Hypothalamus (tissue), 51 donors: ENCODE data around the gene MOXD1.
A peak's percentile ranks its signal among the peaks of the same experiment; 100 is the strongest.

Experiments used
- DNase-seq, 51 donors: peaks; one replicate each; lab custom pipeline; 2025; lab: John Stamatoyannopoulos, UW

Gene MOXD1

GRCh38 chr6:132400555-132400882 lies 756 bp downstream of the MOXD1 start:
- no peak for DNase-seq

GRCh38 chr6:132399376-132400074 lies 1.8 kb downstream of the MOXD1 start:
- DNase-seq, result no peak

DNA sequence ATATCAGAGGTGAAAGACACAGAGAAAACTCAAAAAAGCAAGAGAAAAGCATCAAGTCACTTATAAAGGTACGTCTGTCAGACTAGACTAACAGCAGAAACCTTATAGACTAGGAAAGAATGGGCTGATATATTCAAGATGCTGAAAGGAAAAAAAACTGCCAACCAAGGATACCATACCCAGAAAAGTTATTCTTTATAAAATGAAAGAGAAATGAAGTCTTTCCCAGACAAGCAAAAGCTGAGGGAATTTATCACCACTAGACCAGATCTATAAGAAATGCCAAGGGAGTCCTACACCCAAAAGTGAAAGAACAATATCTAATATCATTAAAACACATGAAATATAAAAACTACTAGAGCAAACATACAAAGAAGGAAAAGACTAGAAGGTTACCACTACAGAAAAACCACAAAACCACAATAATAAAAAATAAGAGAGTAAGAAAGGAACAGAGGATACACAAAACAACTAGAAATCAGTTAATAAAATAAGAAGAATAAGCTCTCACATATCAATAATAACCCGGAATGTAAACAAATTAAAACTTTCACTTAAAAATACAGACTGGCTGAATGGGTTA lies 6.2 kb downstream of the MOXD1 start:
- DNase-seq, result no peak

DNA sequence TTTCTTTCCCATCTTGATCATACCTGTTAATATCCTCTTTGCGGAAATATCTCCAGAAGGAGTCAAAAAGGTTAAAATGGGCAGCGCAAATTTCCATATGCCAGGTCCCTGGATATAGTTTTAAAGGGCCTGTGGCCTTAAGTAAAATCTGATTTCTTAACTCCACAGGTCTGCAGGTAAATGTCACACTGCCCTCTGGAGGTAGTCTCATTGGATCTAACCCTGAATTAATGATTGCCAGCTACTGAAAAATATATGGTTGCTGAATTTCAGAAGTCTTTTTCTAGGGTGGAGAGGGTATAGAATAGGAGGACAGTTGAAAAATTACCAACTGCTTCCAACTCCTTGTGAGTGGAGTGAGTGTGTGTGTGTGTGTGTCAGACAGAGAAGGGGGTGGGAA lies 8.5 kb downstream of the MOXD1 start:
- no peak for DNase-seq

- no peak for DNase-seq
Measured at GRCh38 chr6:132392270-132392646, 9.0 kb downstream of the MOXD1 start.

DNA sequence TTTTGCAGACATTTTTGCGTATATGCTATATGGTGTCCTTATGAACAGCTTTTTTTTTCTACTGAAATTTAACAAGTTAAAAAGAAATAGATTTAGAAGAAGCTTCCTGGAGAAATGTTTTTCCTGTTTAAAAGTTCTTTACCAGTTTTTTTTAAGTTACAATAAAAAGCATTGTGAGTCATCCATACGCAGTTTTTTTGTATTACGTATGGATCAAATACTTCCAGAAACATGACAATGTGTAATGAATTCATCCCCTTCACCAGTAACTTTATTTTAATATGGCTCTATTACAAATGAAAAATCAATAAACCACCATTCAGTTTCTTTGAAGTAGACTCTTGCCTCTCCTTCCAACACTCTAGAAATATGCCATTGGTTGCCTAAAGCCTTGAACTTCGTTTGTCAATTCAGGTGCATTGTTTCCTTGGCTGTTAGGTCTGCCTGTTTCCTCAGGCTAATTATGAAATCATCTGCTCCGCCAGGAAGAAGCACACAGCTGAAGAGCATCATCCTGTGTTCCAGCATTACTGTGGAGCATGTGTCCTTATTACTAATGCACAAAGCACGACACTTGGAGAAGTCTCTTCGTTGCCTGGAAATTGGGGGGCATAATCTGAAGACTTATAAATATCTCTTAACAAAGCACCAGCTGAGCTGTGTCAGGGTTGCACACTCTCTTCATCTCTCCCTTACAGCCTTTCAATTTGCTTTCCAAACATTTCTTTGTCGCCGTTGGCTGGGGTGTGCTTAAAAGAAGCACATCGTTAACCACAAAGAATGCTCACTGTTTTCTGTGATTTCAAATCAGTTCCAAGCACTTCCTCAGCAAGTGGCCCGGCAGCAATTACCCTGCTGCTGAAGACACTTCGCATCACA lies 9.6 kb downstream of the MOXD1 start:
- DNase-seq, result peak in 3 of 51 donors; percentile 1 to 39 (median 5)

DNA sequence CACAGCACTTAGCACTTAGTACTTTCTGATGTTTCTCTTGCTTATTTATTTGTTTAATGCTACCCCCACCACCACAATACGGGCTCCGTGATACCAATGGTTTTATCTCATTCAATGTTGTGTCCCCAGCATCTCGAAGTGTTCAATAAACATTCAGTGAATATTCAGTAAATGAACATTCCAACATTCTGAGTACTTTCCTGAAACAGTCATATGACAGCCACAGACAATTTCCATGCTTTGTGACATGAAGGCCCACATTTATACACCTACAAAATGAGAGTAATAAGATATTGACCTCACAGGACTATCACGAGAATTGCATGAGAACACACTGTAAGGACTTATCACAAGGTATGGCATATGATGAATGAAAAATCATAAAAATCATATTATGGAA lies 10.8 kb downstream of the MOXD1 start:
- no peak for DNase-seq

DNA sequence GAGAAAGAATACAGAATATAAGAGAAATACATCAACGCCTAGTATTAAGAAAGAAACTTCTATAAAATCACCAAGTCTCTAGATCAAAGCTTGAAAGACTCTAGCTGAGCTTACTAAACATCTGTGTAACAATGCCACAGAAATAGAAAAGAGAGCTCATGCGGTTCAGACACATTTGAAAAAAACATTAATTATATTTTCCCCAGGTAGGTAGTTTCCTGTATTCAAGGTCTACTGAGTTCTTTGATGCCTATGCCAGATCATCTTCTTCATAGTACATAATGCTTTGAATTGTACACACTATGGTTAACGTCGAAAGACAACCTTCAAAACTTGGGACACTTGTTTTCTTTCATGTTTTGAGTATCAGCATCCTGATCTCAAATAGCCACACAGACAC lies 11.3 kb downstream of the MOXD1 start:
- no peak for DNase-seq

DNA sequence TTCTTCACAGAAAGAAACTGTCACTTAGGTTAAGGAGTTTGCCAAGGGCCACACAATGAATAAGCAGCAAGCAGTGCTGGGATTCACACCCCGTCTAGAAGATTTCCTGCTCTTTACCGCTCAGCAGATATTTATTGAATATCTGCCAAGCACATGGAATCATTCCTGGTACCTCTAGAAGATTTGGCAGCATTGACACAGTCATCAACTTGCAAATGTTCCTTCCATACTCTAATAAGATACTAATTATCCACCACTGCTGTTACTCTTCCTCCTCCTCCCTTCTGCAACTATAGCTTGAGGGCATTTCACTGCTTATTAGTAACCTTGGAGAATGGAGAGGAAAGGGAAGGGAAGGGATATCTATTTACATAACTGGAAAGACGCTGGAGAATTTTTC lies 13.0 kb downstream of the MOXD1 start:
- DNase-seq, result no peak

DNA sequence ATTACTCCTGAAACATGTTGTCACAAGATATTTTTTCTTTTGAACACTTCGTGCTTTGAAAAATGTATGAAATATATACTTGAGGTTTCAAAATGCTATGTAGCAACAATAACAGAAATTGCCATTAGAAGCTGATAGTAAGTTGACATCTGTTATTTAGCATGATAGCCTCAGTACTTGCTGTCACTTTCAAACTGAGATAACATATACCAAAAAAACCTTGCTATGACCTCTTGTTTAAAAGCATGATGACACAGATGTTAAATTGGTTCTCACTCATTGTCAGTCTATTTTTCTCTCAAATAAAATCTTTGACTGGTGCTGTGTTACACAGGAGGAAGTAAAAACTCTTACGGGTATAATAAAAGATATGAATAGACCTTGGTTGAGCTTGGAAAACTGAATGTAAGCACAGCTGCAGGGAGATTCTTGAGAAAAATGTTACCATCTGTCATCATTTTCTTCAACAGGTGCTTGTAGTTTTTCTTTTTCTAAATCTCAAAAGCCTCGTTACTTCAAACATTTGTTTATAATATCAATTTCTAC lies 18.6 kb downstream of the MOXD1 start:
- DNase-seq, result no peak

DNA sequence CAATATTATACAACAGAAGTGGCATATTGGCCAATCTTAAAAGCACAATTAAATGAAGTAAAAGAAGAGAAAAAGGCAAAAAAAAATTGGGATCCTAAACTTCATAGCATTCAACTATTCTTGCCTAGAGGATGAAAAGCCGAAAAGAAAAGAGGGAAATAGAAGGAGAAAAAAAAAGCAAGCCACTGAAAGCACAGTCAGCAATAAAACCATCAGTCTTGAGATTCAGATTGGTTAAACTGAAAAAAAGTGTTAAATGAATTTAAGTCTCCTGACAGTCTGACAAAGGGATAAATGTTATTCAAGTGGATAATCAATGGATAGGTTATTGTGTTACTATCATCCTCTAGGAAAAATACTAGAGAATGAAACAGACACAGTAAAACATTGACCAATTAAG lies 19.9 kb downstream of the MOXD1 start:
- no peak for DNase-seq

- DNase-seq, result no peak
Measured at GRCh38 chr6:132380358-132381029, 20.8 kb downstream of the MOXD1 start.

DNA sequence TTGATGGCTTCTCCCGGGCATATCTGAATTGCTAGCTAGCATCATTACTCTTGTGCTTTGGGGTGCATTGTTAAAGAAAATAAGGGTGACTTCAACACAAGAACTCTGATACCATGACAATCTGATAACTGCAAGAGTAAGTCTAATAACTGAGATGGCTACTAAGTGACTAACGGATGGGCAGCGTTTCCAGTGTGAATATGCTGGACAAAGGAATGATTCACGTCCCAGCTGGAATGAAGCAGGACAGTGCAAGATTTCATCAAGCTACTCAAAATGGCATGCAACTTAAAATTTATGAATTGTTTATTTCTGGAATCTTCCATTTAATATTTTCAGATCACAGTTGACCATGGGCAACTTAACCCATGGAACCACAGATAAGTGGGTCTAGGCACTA lies 31.7 kb downstream of the MOXD1 start:
- peak in 2 of 51 donors; percentile 11 to 21 for DNase-seq

GRCh38 chr6:132368916-132369481 lies 32.3 kb downstream of the MOXD1 start:
- no peak for DNase-seq

GRCh38 chr6:132365281-132365907 lies 35.9 kb downstream of the MOXD1 start:
- DNase-seq, result no peak

- DNase-seq, result no peak
Measured at GRCh38 chr6:132364306-132365074, 36.8 kb downstream of the MOXD1 start.

- DNase-seq, result no peak
Measured at GRCh38 chr6:132362442-132363185, 38.7 kb downstream of the MOXD1 start.

DNA sequence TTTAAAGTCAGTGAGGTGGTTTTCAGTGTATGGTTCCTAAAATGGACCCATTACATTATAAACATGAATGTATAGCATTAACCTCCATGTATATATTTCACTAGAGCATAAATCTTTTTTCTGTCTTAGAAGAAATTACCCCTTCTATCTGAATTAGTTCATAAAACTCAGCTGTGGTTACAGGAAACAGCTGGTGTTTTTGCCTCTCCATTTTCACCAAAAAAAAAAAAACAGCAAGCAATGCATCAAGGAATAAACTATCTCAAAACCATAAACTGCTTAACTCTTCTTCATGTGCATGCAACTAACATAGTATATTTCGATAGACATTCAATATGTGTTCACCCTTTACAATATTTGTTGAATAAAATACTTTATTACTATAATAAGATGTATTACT lies 40.2 kb downstream of the MOXD1 start:
- DNase-seq, result no peak

DNA sequence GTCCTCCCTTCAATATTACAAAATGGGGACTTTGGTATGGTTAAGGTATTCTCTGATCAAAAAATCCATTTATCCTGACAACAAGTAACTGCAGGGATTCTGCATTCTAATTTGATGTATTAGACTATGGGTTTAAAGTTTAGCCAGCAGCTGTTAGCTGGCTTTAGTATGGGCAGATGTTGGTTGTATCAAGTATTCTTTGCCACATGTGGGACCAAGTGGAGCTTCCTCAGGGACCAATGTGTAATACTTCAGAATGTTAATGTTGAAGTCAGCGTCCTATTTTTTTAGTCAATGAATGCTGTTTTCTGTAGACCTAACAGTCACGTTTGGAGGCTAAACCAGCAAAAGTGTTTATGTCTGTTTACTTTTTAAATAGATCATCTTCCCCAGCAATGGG lies 41.4 kb downstream of the MOXD1 start:
- no peak for DNase-seq
